Stomach (tissue), 9 donors: ENCODE measurements around the gene ENAH. TPM values are rescaled to one million over a fixed set of nuclear protein-coding genes. Genes with fewer than 3 reads are reported as not detected.
"Not testable (repeated sequence)": the region's sequence is repeated elsewhere in the genome, so short reads cannot be mapped to it uniquely, and the experiment has no call there.

Experiments used
- DNase-seq, 2 donors: peaks; one replicate each; pipeline versions ENCODE4 v3.0.0 to v3.0.0-alpha.2; 2013 to 2019
- H3K27ac ChIP-seq, 5 donors: fragments of 200-600 bp in 4 of 5; sonication (generic) in 4 of 5; one replicate each; pipeline ENCODE4 v1.5.1; 2013 to 2019; ENCODE audit warnings: mild to moderate bottlenecking in 1 of 5, moderate library complexity in 1 of 5
- H3K27me3 ChIP-seq, 3 donors: fragments of 200-600 bp; sonication (generic); one replicate each; pipeline ENCODE4 v1.5.1; 2017 to 2019; ENCODE audit warnings: mixed run types in 1 of 3
- H3K36me3 ChIP-seq, 4 donors: fragments of 200-600 bp; sonication (generic); 1 replicate in 3 of 4; 2 replicates in 1 of 4; pipeline ENCODE4 v1.5.1; 2016 to 2019
- H3K4me1 ChIP-seq, 4 donors: fragments of 200-600 bp; sonication (generic); one replicate each; pipeline ENCODE4 v1.5.1; 2016 to 2019
- H3K4me3 ChIP-seq, 4 donors: fragments of 200-600 bp; sonication (generic) in 3 of 4; one replicate each; pipeline ENCODE4 v1.5.1; 2016 to 2019; ENCODE audit warnings: mild to moderate bottlenecking in 1 of 4
- H3K9me3 ChIP-seq, 4 donors: fragments of 200-600 bp; sonication (generic); one replicate each; pipeline ENCODE4 v1.5.1; 2016 to 2019
- CTCF ChIP-seq, 7 experiments: fragments of 450-650 bp in 4 of 7; fragments of 200-600 bp in 3 of 7; sonication (generic) in 3 of 7; IDR thresholded peaks; one replicate each; pipeline ENCODE4 v1.5.1; 2016 to 2019; ENCODE audit warnings: antibody characterized with exemption in 7 of 7, control low read depth in 2 of 7, mild to moderate bottlenecking in 1 of 7
- EP300 ChIP-seq: sonication (generic); formaldehyde crosslinking; IDR thresholded peaks from one replicate; pipeline ENCODE4 v1.6.1; 2017; ENCODE audit warnings: antibody characterized with exemption
- POLR2A ChIP-seq, 4 donors: fragments of 450-650 bp; IDR thresholded peaks; one replicate each; pipeline ENCODE4 v1.6.1; 2016; ENCODE audit warnings: antibody characterized with exemption in 4 of 4, control low read depth in 2 of 4, mild to moderate bottlenecking in 1 of 4, moderate library complexity in 1 of 4
- POLR2AphosphoS5 ChIP-seq, 3 donors: sonication (generic); formaldehyde crosslinking; IDR thresholded peaks; one replicate each; pipeline ENCODE4 v1.6.1; 2016; ENCODE audit warnings: antibody characterized with exemption in 3 of 3
- WGBS, 5 donors: extraction: QIAGEN DNeasy Blood & Tissue Kit in 3 of 5; methylation state at CpG; one replicate each; pipeline versions ENCODE4 v1.1.5 to v1.1.7; 2013 to 2018; 5-methylcytosine and 5-hydroxymethylcytosine counted together
- intact Hi-C: fragments of 100-400 bp; cut with DNase I; formaldehyde crosslinking; loops from one replicate; pipeline ENCODE4 v1.15.1; 2023; ENCODE audit warnings: low total_unique reads
- polyA plus RNA-seq, 3 donors: library from polyadenylated mRNA; stranded (reverse); fragments of 200-250 nt; gene quantifications; one replicate each; pipeline ENCODE4 v1.2.3, GENCODE V29; 2013
- total RNA-seq, 5 donors: library from RNA; depleted of rRNA; stranded (reverse); fragments of >200 nt; gene quantifications; one replicate each; pipeline versions ENCODE4 v1.1.0 to v1.2.3, GENCODE V29; 2014 to 2016
- donor health status: healthy with polysubstance abuse.
- donor health status: Bipolar disorder and iron deficiency.
- donor health status: healthy.

ENAH gene
- total and polyA plus RNA-seq, 8 donors: 8.5 to 186 (median 110) TPM

DNA sequence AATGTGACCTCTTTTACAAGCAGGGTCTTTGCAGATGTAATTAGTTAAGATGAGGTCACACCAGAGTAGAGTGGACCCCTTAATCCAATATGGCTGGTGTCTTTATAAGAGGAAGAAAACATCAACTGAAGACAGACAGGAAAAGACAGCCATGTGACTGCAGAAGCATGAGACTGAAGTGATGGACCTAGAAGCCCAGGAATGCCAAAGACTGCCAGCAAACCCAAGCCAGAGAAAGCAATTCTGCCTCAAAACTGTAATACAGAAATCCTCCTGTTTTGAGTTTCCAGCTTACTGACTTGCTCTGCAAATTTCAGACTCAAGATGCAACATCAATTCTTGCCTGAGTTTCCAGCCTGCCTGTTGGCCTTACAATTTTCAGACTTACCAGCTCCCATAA is 17.3 kb downstream of the ENAH start:
- Histone ChIP-seq H3K27ac (no peak overlapping the region), H3K4me1 (peaks cover 0 to 39% (median 17%) of the 10 kb centered on the region in 4 donors), H3K27me3 (no peaks in the 10 kb centered on the region), H3K4me3 (no peak overlapping the region), H3K9me3 (no peaks in the 10 kb centered on the region), H3K36me3 (no peaks in the 10 kb centered on the region)
- TF ChIP-seq CTCF (IDR thresholded peaks at IDR 0.05) (no peak), POLR2A (IDR thresholded peaks at IDR 0.05) (no peak), POLR2AphosphoS5 (IDR thresholded peaks at IDR 0.05) (no peak), EP300 (no peak)
- no peak for DNase-seq
- intact Hi-C loops: no loop called here

DNA sequence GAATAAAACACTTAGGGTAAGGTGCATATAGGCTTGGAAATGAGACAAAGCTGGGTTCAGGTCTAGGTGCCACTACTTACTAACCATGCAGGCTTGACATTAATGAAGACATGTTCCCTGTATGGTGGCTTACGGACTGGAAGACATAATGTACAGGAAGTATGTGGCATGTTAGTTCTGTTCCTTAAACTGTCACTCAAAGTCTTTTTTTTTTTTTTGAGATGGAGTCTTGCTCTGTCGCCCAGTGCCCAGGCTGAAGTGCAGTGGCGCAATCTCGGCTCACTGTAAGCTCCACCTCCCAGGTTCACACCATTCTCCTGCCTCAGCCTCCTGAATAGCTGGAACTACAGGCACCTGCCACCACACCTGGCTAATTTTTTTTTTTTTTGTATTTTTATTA is 20.1 kb downstream of the ENAH start:
- H3K27ac ChIP-seq, intact Hi-C loops, H3K4me3 ChIP-seq, H3K36me3 ChIP-seq, H3K9me3 ChIP-seq, H3K27me3 ChIP-seq, DNase-seq: not testable (repeated sequence)
- 78 to 94% (median 87%) methylated on average over 4 of the region's 4 CpGs for WGBS, 5 donors
- peaks cover 2 to 57% (median 35%) of the 10 kb centered on the region in 4 donors for H3K4me1 ChIP-seq

DNA sequence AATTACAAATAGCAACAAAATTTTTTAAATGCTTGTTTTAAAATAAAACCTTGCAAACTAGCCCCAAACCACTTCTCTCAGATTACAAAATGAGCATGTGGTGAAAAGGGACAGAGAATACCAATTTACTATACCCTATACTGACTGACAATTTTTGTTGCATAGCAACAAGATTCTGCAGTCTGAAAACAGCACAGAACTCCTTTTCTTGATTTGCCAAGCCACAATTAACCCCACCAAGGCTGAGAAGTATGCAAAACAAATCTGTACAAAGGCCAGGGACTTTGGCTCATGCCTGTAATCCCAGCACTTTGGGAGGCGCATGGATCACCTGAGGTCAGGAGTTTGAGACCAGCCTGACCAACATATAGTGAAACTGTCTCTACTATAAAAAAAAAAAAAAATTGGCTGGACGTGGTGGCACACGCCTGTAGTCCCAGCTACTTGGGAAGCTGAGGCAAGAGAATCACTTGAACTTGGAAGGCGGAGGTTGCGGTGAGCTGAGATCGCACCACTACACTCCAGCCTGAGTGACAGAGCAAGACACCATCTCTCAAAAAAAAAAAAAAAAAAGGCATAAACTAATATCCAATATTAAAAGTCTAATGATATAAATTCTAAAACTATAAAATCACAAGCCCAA is 21.8 kb downstream of the ENAH start:
- WGBS, 5 donors: 87 to 89% (median 87%) methylated on average over 6 of the region's 6 CpGs
- Histone ChIP-seq H3K27ac (no peak overlapping the region), H3K4me1 (peaks cover 19 to 63% (median 46%) of the 10 kb centered on the region in 4 donors), H3K27me3 (no peaks in the 10 kb centered on the region), H3K4me3 (no peak overlapping the region), H3K36me3 (no peaks in the 10 kb centered on the region), H3K9me3 (no peaks in the 10 kb centered on the region)
- no peak for TF ChIP-seq CTCF (IDR thresholded peaks at IDR 0.05)
- TF ChIP-seq EP300: no peak
- no peak for TF ChIP-seq POLR2A (IDR thresholded peaks at IDR 0.05)
- intact Hi-C loops: no loop called here
- no peak for DNase-seq

GRCh38 chr1:225629483-225629882 is 23.4 kb downstream of the ENAH start:
- Histone ChIP-seq H3K4me3 (no peak overlapping the region), H3K36me3 (no peaks in the 10 kb centered on the region), H3K4me1 (peaks cover 21 to 71% (median 53%) of the 10 kb centered on the region in 4 donors), H3K27ac (no peak overlapping the region), H3K27me3 (no peaks in the 10 kb centered on the region), H3K9me3 (no peaks in the 10 kb centered on the region)
- intact Hi-C loops: no loop called here
- 84 to 95% (median 92%) methylated on average over 3 of the region's 3 CpGs for WGBS, 5 donors
- no peak for DNase-seq
- no peak for TF ChIP-seq POLR2AphosphoS5 (IDR thresholded peaks at IDR 0.05)
- TF ChIP-seq CTCF (IDR thresholded peaks at IDR 0.05): no peak
- no peak for TF ChIP-seq EP300
- TF ChIP-seq POLR2A (IDR thresholded peaks at IDR 0.05): no peak

DNA sequence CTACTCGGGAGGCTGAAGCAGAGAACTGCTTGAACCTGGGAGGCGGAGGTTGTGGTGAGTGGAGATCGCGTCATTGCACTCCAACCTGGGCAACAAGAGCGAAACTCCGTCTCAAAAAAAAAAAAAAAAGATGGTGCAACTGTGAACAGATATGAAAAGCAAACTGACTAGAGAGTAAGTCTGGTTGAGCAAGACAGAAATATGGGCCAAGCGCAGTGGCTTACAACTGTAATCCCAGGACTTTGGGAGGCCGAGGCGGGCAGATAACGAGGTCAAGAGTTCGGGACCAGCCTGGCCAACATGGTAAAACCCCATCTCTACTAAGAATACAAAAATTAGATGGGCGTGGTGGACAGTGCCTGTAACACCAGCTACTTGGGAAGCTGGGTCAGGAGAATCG is 24.1 kb downstream of the ENAH start:
- H3K4me1 ChIP-seq: peaks cover 21 to 73% (median 53%) of the 10 kb centered on the region in 4 donors
- intact Hi-C loops: not testable (repeated sequence)
- 88 to 93% (median 90%) methylated on average over 13 of the region's 13 CpGs for WGBS, 5 donors

More for the DNA sequence above, 24.1 kb downstream of the ENAH start:
- H3K27ac ChIP-seq, H3K27me3 ChIP-seq, H3K4me3 ChIP-seq, H3K9me3 ChIP-seq, H3K36me3 ChIP-seq, DNase-seq: not testable (repeated sequence)
